HEK293T (cell line): Measurements from ENCODE around the gene PEA15.

Source experiments
- BHLHE40 ChIP-seq: fragments of 450-650 bp; IDR thresholded peaks from 2 replicates; pipeline ENCODE4 v1.6.1; 2016; ENCODE audit warnings: mild to moderate bottlenecking, moderate library complexity, borderline replicate concordance
- CTBP1 ChIP-seq: fragments of 450-650 bp; IDR thresholded peaks from 2 replicates; pipeline ENCODE4 v1.6.1; 2016; ENCODE audit warnings: borderline replicate concordance
- ELF4 ChIP-seq: fragments of 450-650 bp; IDR thresholded peaks from 2 replicates; pipeline ENCODE4 v1.6.1; 2017; ENCODE audit warnings: antibody characterized with exemption
- FOXA1 ChIP-seq: fragments of 450-650 bp; IDR thresholded peaks from 2 replicates; pipeline ENCODE4 v1.6.1; 2016; ENCODE audit warnings: mild to moderate bottlenecking
- FOXK2 ChIP-seq: fragments of 450-650 bp; IDR thresholded peaks from 2 replicates; pipeline ENCODE4 v1.6.1; 2016; ENCODE audit warnings: mild to moderate bottlenecking
- FOXM1 ChIP-seq: fragments of 450-650 bp; IDR thresholded peaks from 2 replicates; pipeline ENCODE4 v1.6.1; 2017; ENCODE audit warnings: mild to moderate bottlenecking, borderline replicate concordance
- HDGF ChIP-seq: fragments of 450-650 bp; IDR thresholded peaks from 2 replicates; pipeline ENCODE4 v1.6.1; 2017; ENCODE audit warnings: antibody characterized with exemption, borderline replicate concordance
- L3MBTL2 ChIP-seq: fragments of 450-650 bp; conservative IDR thresholded peaks from 2 replicates; pipeline ENCODE4 v1.6.1; 2016; ENCODE audit warnings: mild to moderate bottlenecking
- LEF1 ChIP-seq: fragments of 450-650 bp; IDR thresholded peaks from 2 replicates; pipeline ENCODE4 v1.6.1; 2017; ENCODE audit warnings: mild to moderate bottlenecking, borderline replicate concordance
- PKNOX1 ChIP-seq: fragments of 450-650 bp; IDR thresholded peaks from 2 replicates; pipeline ENCODE4 v1.6.1; 2016
- SP1 ChIP-seq: fragments of 450-650 bp; IDR thresholded peaks from 2 replicates; pipeline ENCODE4 v1.6.1; 2017
- SUZ12 ChIP-seq: fragments of 450-650 bp; IDR thresholded peaks from 2 replicates; pipeline ENCODE4 v1.6.1; 2016; ENCODE audit warnings: mild to moderate bottlenecking
- TARDBP ChIP-seq: fragments of 450-650 bp; IDR thresholded peaks from 2 replicates; pipeline ENCODE4 v1.6.1; 2016
- ZNF384 ChIP-seq: fragments of 450-650 bp; IDR thresholded peaks from 2 replicates; pipeline ENCODE4 v1.6.1; 2016

- TF ChIP-seq BHLHE40, result no peak
- TF ChIP-seq SUZ12, result no peak
- TF ChIP-seq ELF4, result no peak
- no peak for TF ChIP-seq FOXM1
- TF ChIP-seq CTBP1, result no peak
- TF ChIP-seq FOXK2, result no peak
- TF ChIP-seq SP1, result no peak
- TF ChIP-seq HDGF, result no peak
- TF ChIP-seq L3MBTL2, result no peak
- TF ChIP-seq TARDBP, result no peak
- TF ChIP-seq PKNOX1, result no peak
- TF ChIP-seq FOXA1, result no peak
- no peak for TF ChIP-seq LEF1
- TF ChIP-seq ZNF384, result no peak
These were observed 38.1 kb upstream of the PEA15 start for GRCh38 chr1:160167056-160167455.
